GM19193 (cell line): ENCODE data around the gene CACNG1.

Experiments used
- POLR2A ChIP-seq: IDR thresholded peaks from 4 replicates; pipeline ENCODE4 v1.6.1; 2011; ENCODE audit not compliant: insufficient read depth, insufficient read length; ENCODE audit errors: extremely low read depth

The CACNG1 gene

GRCh38 chr17:67040652-67041051 lies 3.7 kb upstream of the CACNG1 start:
- TF ChIP-seq POLR2A = no peak

DNA sequence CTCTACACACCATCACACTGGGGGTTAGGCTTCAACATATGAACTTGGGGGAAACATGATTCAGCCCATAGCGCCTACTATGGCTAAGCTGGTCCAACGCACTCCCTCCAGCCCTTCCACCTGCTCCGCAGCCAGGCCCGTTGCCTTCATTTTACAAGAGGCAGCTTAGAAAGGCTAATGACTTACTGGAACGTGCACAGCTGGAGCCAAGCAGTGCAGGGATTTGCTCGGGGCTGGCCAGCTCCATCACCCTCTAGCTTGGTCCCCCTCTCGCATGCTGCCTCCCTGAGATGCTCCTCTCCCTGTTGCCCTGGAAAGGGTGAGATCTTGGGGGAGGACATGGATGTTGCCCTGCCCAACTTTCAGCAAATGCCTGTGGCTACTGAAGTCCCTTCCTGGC lies 2.8 kb upstream of the CACNG1 start:
- TF ChIP-seq POLR2A = no peak

GRCh38 chr17:67041941-67042899 lies 2.1 kb upstream of the CACNG1 start:
- TF ChIP-seq POLR2A = no peak

- no peak for TF ChIP-seq POLR2A
Observed at GRCh38 chr17:67043283-67043682, 1.1 kb upstream of the CACNG1 start.

DNA sequence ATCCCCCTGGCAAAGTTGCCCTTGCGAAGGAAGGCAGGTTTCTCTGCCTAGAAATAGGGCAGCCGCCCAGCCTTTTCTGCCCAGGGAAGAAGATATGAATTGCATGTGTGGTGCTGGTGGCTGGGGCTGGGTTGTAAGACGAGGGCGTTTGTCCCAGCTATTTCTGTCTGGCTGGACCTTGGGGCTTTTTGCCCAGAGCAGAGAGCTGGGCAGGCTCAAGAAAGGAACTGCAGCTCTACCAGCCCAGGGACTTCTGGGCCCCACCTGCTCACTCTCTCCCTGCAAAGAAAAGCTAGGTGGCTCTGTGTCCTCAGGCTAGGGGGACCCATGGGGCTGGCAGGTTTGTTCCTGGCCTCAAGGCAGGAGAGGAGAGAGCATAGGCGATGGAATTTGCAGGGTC lies 586 bp downstream of the CACNG1 start:
- no peak for TF ChIP-seq POLR2A

GRCh38 chr17:67046398-67046797 lies 2.0 kb downstream of the CACNG1 start:
- TF ChIP-seq POLR2A = no peak

DNA sequence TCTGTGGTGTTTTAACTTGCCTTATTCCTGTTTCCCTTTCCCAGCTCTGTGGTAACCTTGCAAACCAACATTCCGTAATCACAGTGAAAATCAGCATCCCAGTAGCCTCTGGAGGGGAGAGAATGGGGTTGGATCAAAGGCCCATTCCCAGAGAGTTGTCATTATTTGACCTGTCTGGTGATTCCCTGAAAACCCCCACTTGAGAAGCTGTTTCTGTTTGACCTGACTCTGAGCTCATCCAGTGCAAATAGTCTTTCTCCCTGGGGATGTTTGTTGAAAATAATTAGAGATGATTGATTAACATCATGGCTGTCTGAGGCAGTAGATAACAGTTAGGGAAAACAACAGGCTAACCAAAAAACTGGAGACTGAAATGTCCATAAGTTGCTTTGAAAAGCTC lies 3.0 kb downstream of the CACNG1 start:
- TF ChIP-seq POLR2A = no peak

DNA sequence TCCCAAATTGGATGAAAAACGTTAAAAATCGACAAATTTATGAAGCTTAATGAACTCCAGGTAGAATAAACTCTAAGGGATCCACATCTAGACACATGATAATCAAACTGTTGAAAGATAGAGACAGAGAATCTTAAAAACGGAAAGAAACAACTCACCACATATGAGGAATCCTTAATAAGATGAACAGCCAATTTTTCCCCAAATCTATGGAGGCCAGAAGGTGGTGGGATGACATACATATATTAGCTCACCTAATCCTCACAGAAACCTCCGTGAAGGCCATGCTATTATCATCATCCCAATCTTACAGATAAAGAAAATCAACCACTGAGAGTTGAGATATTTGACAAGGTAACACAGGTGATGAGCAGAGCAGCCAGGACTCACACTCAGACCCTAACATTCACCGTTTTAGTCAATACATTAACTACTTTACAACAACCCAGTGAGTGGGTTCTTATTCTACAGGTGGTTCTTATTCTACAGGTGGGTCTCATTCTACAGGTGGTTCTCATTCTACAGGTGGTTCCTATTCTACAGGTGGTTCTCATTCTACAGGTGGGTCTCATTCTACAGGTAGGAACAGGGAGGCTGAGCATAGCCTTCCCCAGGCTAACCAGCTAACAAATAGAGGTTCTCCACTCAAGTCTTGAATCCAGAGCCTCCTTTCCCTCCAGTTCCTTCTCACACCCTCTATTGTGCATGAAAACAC lies 4.8 kb downstream of the CACNG1 start:
- TF ChIP-seq POLR2A = no peak

DNA sequence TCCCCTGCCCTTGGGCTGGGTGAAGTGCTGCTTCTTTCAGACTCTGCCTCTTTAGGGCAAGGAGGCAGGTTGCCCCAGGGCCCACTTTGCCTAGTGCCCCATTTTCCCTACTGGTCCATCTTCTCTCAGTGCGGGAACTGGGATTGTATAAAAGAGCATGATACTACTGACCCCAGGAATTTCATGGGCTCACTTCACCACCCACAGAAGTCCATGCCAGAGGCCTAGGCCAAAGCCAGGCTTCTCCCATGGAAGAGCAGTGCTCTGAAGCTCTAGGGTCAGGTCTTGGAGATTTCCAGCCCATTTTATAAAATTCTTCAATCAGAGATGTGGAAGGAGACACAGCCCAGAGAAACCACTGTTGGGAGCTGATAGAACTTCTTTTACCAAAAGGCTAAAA lies 5.7 kb downstream of the CACNG1 start:
- TF ChIP-seq POLR2A = no peak

DNA sequence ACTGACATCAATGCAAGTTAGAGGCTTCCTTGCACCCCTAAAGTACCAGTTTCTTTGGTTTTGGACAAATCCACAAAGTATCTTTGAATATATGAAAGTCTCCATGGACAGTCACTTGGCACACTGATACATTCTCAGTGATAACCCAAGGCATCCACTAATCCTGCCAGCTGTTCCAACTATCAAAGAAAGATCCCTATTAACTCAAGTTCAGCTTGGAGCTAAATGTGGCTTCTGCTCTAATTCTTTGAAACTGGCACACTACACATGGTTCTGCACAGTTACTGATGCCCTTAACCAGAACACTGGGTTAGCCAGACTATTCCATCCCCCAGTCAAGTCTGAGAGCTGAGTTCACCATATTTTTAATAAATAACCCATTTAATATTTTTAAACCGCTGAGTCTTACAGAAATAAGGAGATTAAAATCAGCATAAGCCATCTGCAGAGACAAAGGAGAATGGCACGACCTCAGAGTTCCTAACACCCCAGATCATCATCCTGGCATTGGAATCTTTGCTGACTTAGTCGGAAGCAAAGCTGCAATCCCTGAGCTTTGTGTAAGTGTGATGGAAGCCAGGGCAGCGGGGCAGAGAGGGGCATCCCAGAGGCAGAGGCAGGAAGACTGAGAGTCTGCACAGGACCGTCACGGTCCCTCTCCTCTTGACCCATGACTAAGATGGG lies 6.3 kb downstream of the CACNG1 start:
- TF ChIP-seq POLR2A = no peak

DNA sequence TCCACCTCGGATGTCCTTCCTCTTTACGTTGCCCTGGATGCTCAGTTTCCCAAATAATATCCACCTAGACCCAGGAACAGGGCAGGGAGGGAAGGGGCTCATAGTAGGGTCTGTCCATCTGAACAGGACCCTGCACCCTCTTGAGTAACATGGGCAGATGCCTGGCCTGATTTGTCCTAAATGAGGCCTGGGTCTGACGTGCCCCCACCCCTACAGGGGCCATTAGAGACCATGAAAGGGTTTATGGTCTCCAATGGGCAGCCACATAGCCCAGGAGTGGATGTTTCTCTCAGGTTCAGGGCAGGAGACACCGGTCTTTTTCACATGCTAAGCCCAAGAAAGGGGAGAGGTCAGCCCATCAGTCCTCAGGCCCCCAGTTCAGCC lies 6.8 kb downstream of the CACNG1 start:
- TF ChIP-seq POLR2A = no peak

DNA sequence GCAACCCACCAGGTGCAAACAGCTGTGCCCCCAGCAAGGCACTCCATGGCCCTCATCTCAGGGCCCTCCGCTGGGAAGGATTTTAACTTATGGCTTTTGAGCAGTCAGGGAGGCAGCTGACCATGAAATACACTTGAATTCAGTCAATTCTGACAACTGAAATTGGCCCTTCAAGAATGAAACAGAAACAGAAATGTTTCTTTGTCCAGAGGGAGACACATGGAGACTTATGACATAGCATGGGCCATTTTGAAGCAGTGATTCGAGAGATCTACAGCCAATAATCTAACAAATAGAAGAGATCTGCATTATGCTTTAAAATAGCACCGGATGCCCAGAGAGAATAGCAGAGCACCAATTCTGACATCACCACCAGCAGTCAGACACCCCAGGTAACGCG lies 7.5 kb downstream of the CACNG1 start:
- TF ChIP-seq POLR2A = no peak

GRCh38 chr17:67052720-67053437 lies 8.5 kb downstream of the CACNG1 start:
- TF ChIP-seq POLR2A = no peak

- TF ChIP-seq POLR2A = no peak
Observed at GRCh38 chr17:67053438-67054000, 9.2 kb downstream of the CACNG1 start.
